Heart left ventricle (tissue), 16 donors: Measurements from ENCODE around the gene VASN. TPM values are rescaled to one million over a fixed set of nuclear protein-coding genes. Genes with fewer than 3 reads are reported as not detected.

Experiments
- ATAC-seq, 4 donors: fragments of 200-7000 bp; cut with Tn5 transposase; one replicate each; pipeline ENCODE4 v1.9.1; 2020 to 2022; ENCODE audit warnings: moderate library complexity in 4 of 4, mild to moderate bottlenecking in 3 of 4, moderate number of reproducible peaks in 1 of 4
- DNase-seq, 5 donors: peaks; one replicate each; pipeline ENCODE4 v3.0.0-alpha.2; 2020
- H3K27ac ChIP-seq, 12 donors: fragments of 200-600 bp; sonication (generic) in 4 of 12; one replicate each; pipeline versions ENCODE4 v1.5.0 to v1.8.0; 2016 to 2022; ENCODE audit warnings: mild to moderate bottlenecking in 2 of 12
- H3K27me3 ChIP-seq, 9 donors: fragments of 200-600 bp; sonication (generic) in 2 of 9; one replicate each; pipeline versions ENCODE4 v1.5.1 to v1.8.0; 2016 to 2022; ENCODE audit warnings: mild to moderate bottlenecking in 3 of 9
- H3K36me3 ChIP-seq, 9 donors: fragments of 200-600 bp; sonication (generic) in 2 of 9; one replicate each; pipeline versions ENCODE4 v1.5.0 to v1.8.0; 2018 to 2022; ENCODE audit warnings: mild to moderate bottlenecking in 2 of 9
- H3K4me1 ChIP-seq, 12 donors: fragments of 200-600 bp; sonication (generic) in 4 of 12; one replicate each; pipeline versions ENCODE4 v1.5.0 to v1.8.0; 2016 to 2022; ENCODE audit warnings: mild to moderate bottlenecking in 3 of 12
- H3K4me3 ChIP-seq, 12 donors: fragments of 200-600 bp; sonication (generic) in 4 of 12; one replicate each; pipeline versions ENCODE4 v1.5.0 to v1.8.0; 2017 to 2022; ENCODE audit warnings: mild to moderate bottlenecking in 9 of 12, moderate library complexity in 4 of 12
- H3K9me3 ChIP-seq, 12 donors: fragments of 200-600 bp; sonication (generic) in 4 of 12; one replicate each; pipeline versions ENCODE4 v1.5.0 to v1.8.0; 2016 to 2022; ENCODE audit warnings: mild to moderate bottlenecking in 1 of 12
- CTCF ChIP-seq, 12 donors: fragments of 200-600 bp; sonication (generic) in 4 of 12; IDR thresholded peaks; one replicate each; pipeline versions ENCODE4 v1.5.0 to v1.8.0; 2018 to 2022; ENCODE audit warnings: antibody characterized with exemption in 12 of 12, mild to moderate bottlenecking in 5 of 12
- POLR2A ChIP-seq, 2 donors: fragments of 450-650 bp; IDR thresholded peaks; one replicate each; pipeline ENCODE4 v1.6.1; 2017; ENCODE audit warnings: antibody characterized with exemption in 2 of 2, mild to moderate bottlenecking in 2 of 2, moderate library complexity in 2 of 2
- WGBS, 4 donors: extraction: QIAGEN DNeasy Blood & Tissue Kit in 2 of 4; methylation state at CpG; one replicate each; pipeline versions ENCODE4 v1.1.5 to v1.1.7; 2013 to 2018; 5-methylcytosine and 5-hydroxymethylcytosine counted together
- intact Hi-C, 10 donors: fragments of 100-400 bp; cut with DNase I; formaldehyde crosslinking; loops; one replicate each; pipeline versions ENCODE4 v1.11.1 to v1.14.2; 2022
- polyA plus RNA-seq, 2 donors: library from polyadenylated mRNA; stranded (reverse); fragments of 200-250 nt; gene quantifications; one replicate each; pipeline ENCODE4 v1.2.3, GENCODE V29; 2013
- total RNA-seq, 9 donors: library from RNA; depleted of rRNA in 2 of 9; stranded (reverse); fragments of >200 nt in 2 of 9; fragmentation: NEBNext Ultra II Directional in 3 of 9; extraction: Animal tissue kit (Norgen Biotek cat#: 25700) in 3 of 9; gene quantifications; one replicate each; pipeline versions ENCODE4 v1.1.0 to v1.2.4, GENCODE V29; 2016 to 2023
- donor health status: ischemic (EF 13 %, LVEDD 7.1; RV severe dilation, severe dysfunction).
- donor health status: healthy with polysubstance abuse.
- donor health status: DM: no; HTN: yes; CAD: no.
- donor health status: DM: no; HTN: no; CAD: no.
- donor health status: ischemic (EF 25% LVEDD 6.9; RV normal size, moderate dysfunction).
- donor health status: ischemic (EF 25% LVEDD 5.7; RV mildly dilated, moderate dysfunction).
- donor health status: healthy.
- donor health status: DM: yes; HTN: yes; CAD: no.
- donor health status: ischemic (EF 35%, LVEDD 5.7; RV mildly dilated, moderate dysfunction).
- donor health status: nonischemic (EF 11% LVEDD 7.7; RV severe dilation, severe dysfunction).
- donor health status: DM: yes; HTN: yes; CAD: no.
- donor health status: PGD.
- donor health status: ischemic (EF 29% LVEDD 5.4; RV normal size, mild dysfunction).
- donor health status: nonischemic (EF 23%, LVEDD 6.1; RV moderate dilation, normal function).

Gene VASN
- total and polyA plus RNA-seq, 11 donors = 3.8 to 20.0 (median 6.2) TPM

GRCh38 chr16:4426021-4426684 lies 54.5 kb downstream of the VASN start:
- 3 to 5% (median 3%) methylated on average over 31 of the region's 31 CpGs for WGBS, 4 donors
- Histone ChIP-seq H3K27me3 (no peaks in the 10 kb centered on the region), H3K4me3 (peak overlapping the region; percentile 64 to 99 (median 82)), H3K4me1 (peaks cover 0 to 36% (median 16%) of the 10 kb centered on the region in 12 donors), H3K9me3 (no peaks in the 10 kb centered on the region), H3K36me3 (peaks cover 0 to 9% (median 0%) of the 10 kb centered on the region in 9 donors), H3K27ac (peak overlapping the region; percentile 90 to 99 (median 96))
- no peak for TF ChIP-seq CTCF (IDR thresholded peaks at IDR 0.05)
- intact Hi-C loops = loop anchor here in 1 of 10 donors (5.0 kb wide), 1 partner anchor 111 kb away; the partner anchor contains the start of gene CDIP1
- no peak for DNase-seq
- peak in 2 of 4 donors; percentile 5 to 26 for ATAC-seq

GRCh38 chr16:4426722-4427372 lies 55.2 kb downstream of the VASN start:
- WGBS, 4 donors = 90 to 93% (median 91%) methylated on average over 12 of the region's 12 CpGs
- peak overlapping the region in 11 of 12 donors; percentile 64 to 99 (median 81) for H3K4me3 ChIP-seq
- peak overlapping the region in 5 of 12 donors; percentile 93 to 99 (median 96) for H3K27ac ChIP-seq

GRCh38 chr16:4428500-4428899 lies 56.9 kb downstream of the VASN start:
- no peaks in the 10 kb centered on the region for H3K9me3 ChIP-seq
- H3K4me1 ChIP-seq = peaks cover 0 to 26% (median 16%) of the 10 kb centered on the region in 12 donors
- H3K27me3 ChIP-seq = no peaks in the 10 kb centered on the region
- TF ChIP-seq CTCF (IDR thresholded peaks at IDR 0.05) (no peak), POLR2A (IDR thresholded peaks at IDR 0.05) (no peak)
- peaks cover 0 to 24% (median 18%) of the 10 kb centered on the region in 9 donors for H3K36me3 ChIP-seq
- ATAC-seq = no peak
- intact Hi-C loops = loop anchor here in 1 of 10 donors (5.0 kb wide), 1 partner anchor 109 kb away; the partner anchor contains the start of gene CDIP1
- 92 to 96% (median 95%) methylated on average over 7 of the region's 7 CpGs for WGBS, 4 donors
- H3K4me3 ChIP-seq = no peak overlapping the region
- no peak overlapping the region for H3K27ac ChIP-seq
- no peak for DNase-seq

More at GRCh38 chr16:4426722-4427372, 55.2 kb downstream of the VASN start:
- peaks cover 0 to 16% (median 6%) of the 10 kb centered on the region in 9 donors for H3K36me3 ChIP-seq
- no peak for DNase-seq
- no peak for ATAC-seq
- no peak for TF ChIP-seq POLR2A (IDR thresholded peaks at IDR 0.05)
- TF ChIP-seq CTCF (IDR thresholded peaks at IDR 0.05) = no peak
- H3K27me3 ChIP-seq = no peaks in the 10 kb centered on the region
- H3K9me3 ChIP-seq = no peaks in the 10 kb centered on the region
- intact Hi-C loops = loop anchor here in 1 of 10 donors (5.0 kb wide), 1 partner anchor 110 kb away; the partner anchor contains the start of gene CDIP1
- H3K4me1 ChIP-seq = peaks cover 0 to 29% (median 16%) of the 10 kb centered on the region in 12 donors

- TF ChIP-seq POLR2A (IDR thresholded peaks at IDR 0.05) (no peak), CTCF (IDR thresholded peaks at IDR 0.05) (no peak)
- intact Hi-C loops = loop anchor here in 1 of 10 donors (5.0 kb wide), 1 partner anchor 36 kb away; no protein-coding TSS in a partner anchor
- Histone ChIP-seq H3K27me3 (no peaks in the 10 kb centered on the region), H3K36me3 (peaks cover 0 to 48% (median 39%) of the 10 kb centered on the region in 9 donors), H3K4me3 (no peak overlapping the region), H3K9me3 (no peaks in the 10 kb centered on the region), H3K4me1 (peaks cover 0 to 17% (median 12%) of the 10 kb centered on the region in 12 donors), H3K27ac (no peak overlapping the region)
- DNase-seq = no peak
- 87 to 92% (median 90%) methylated on average over 9 of the region's 9 CpGs for WGBS, 4 donors
- ATAC-seq = no peak
Measured at GRCh38 chr16:4431023-4431422, 59.4 kb downstream of the VASN start.
